T-helper 9 cell (primary cell): ENCODE data around the gene SORL1.
"Not testable (repeated sequence)": the region's sequence is repeated elsewhere in the genome, so short reads cannot be mapped to it uniquely, and the experiment has no call there.

ENCODE experiments used
- DNase-seq: peaks from one replicate; pipeline ENCODE4 v3.0.0-alpha.2; 2020

SORL1 gene

GRCh38 chr11:121569332-121570299 lies 117.5 kb downstream of the SORL1 start:
- not testable (repeated sequence) for DNase-seq

- no peak for DNase-seq
These were observed 118.3 kb downstream of the SORL1 start for GRCh38 chr11:121570453-121570852.

- DNase-seq = no peak
These were observed 119.4 kb downstream of the SORL1 start for GRCh38 chr11:121571506-121571905.

GRCh38 chr11:121572571-121573059 lies 120.5 kb downstream of the SORL1 start:
- no peak for DNase-seq

- no peak for DNase-seq
These were observed 122.7 kb downstream of the SORL1 start for GRCh38 chr11:121574801-121575200.

GRCh38 chr11:121575250-121575962 lies 123.3 kb downstream of the SORL1 start:
- no peak for DNase-seq

GRCh38 chr11:121575963-121576290 lies 123.8 kb downstream of the SORL1 start:
- DNase-seq = no peak

- DNase-seq = no peak
These were observed 124.4 kb downstream of the SORL1 start for GRCh38 chr11:121576531-121576930.

- DNase-seq = no peak
These were observed 125.2 kb downstream of the SORL1 start for GRCh38 chr11:121577106-121577848.

- DNase-seq = no peak
These were observed 126.3 kb downstream of the SORL1 start for GRCh38 chr11:121578251-121578976.

GRCh38 chr11:121580154-121580553 lies 128.0 kb downstream of the SORL1 start:
- DNase-seq = no peak

GRCh38 chr11:121581607-121582006 lies 129.5 kb downstream of the SORL1 start:
- DNase-seq = no peak

GRCh38 chr11:121582296-121582695 lies 130.2 kb downstream of the SORL1 start:
- no peak for DNase-seq

GRCh38 chr11:121583825-121584224 lies 131.7 kb downstream of the SORL1 start:
- DNase-seq = no peak

GRCh38 chr11:121586750-121587149 lies 134.6 kb downstream of the SORL1 start:
- no peak for DNase-seq

GRCh38 chr11:121587182-121587581 lies 135.1 kb downstream of the SORL1 start:
- DNase-seq = no peak

- no peak for DNase-seq
These were observed 136.6 kb downstream of the SORL1 start for GRCh38 chr11:121588747-121589146.

- no peak for DNase-seq
These were observed 137.9 kb downstream of the SORL1 start for GRCh38 chr11:121589946-121590537.

- DNase-seq = no peak
These were observed 138.8 kb downstream of the SORL1 start for GRCh38 chr11:121590772-121591404.

GRCh38 chr11:121591405-121592033 lies 139.4 kb downstream of the SORL1 start:
- DNase-seq = peak; percentile 54

- no peak for DNase-seq
These were observed 140.6 kb downstream of the SORL1 start for GRCh38 chr11:121592708-121593107.
